ENCODE data around the gene KCNRG. TPM values are rescaled to one million over a fixed set of nuclear protein-coding genes. Genes with fewer than 3 reads are reported as not detected.

Gene KCNRG, protein sequence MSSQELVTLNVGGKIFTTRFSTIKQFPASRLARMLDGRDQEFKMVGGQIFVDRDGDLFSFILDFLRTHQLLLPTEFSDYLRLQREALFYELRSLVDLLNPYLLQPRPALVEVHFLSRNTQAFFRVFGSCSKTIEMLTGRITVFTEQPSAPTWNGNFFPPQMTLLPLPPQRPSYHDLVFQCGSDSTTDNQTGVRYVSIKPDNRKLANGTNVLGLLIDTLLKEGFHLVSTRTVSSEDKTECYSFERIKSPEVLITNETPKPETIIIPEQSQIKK
- total RNA-seq (1 to 10 TPM in 3 of 5 donors, not detected in 2; 1.2 to 5.0 (median 3.8) TPM), polyA plus RNA-seq (under 1 TPM in 2 of 3 donors, not detected in 1; 0.37 to 0.38 TPM)
- long read RNA-seq, donor 1 = 0 reads
- long read RNA-seq, donor 2 = 0 reads
- long read RNA-seq, donor 3 = 0 reads
- long read RNA-seq, donor 4 = 0 reads
- long read RNA-seq, donor 5 = 0 reads
- long read RNA-seq, donor 6 = 0 reads
- long read RNA-seq, donor 7 = 0 reads
- long read RNA-seq, donor 8 = 0 reads
- long read RNA-seq, donor 9 = 0 reads
- long read RNA-seq, donor 10 = 0 reads

DNA sequence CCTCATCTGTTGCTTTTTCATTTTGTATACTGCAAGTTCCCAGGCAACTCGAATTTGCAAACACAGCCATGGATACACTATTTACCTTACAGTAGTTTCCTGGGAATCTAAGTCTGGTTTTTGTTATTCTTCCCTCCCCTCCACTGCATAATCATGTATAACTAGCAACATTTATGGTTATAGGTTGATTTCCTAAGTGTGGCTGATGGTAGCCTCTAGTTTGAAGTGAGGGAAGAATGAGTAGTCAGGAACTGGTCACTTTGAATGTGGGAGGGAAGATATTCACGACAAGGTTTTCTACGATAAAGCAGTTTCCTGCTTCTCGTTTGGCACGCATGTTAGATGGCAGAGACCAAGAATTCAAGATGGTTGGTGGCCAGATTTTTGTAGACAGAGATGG lies at the start of gene KCNRG:
KCNRG (plus strand) TSS at position 187 of the 400 bp plus-strand sequence; CDS start at position 237, 50 bp downstream.
- Histone ChIP-seq H3K4me1 (peaks cover 0 to 27% (median 13%) of the 10 kb centered on the region in 4 donors), H3K27me3 (no peaks in the 10 kb centered on the region), H3K36me3 (peaks cover 25 to 59% (median 51%) of the 10 kb centered on the region in 4 donors), H3K4me3 (no peak within 1 kb of the TSS), H3K27ac (peak within 1 kb of the TSS in 3 of 5 donors; percentile 14 to 46 (median 30)), H3K9me3 (no peaks in the 10 kb centered on the region)
- TF ChIP-seq, protein P1, sequence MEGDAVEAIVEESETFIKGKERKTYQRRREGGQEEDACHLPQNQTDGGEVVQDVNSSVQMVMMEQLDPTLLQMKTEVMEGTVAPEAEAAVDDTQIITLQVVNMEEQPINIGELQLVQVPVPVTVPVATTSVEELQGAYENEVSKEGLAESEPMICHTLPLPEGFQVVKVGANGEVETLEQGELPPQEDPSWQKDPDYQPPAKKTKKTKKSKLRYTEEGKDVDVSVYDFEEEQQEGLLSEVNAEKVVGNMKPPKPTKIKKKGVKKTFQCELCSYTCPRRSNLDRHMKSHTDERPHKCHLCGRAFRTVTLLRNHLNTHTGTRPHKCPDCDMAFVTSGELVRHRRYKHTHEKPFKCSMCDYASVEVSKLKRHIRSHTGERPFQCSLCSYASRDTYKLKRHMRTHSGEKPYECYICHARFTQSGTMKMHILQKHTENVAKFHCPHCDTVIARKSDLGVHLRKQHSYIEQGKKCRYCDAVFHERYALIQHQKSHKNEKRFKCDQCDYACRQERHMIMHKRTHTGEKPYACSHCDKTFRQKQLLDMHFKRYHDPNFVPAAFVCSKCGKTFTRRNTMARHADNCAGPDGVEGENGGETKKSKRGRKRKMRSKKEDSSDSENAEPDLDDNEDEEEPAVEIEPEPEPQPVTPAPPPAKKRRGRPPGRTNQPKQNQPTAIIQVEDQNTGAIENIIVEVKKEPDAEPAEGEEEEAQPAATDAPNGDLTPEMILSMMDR (IDR thresholded peaks at IDR 0.05) = no peak
- TF ChIP-seq POLR2A (IDR thresholded peaks at IDR 0.05) = no peak
- TF ChIP-seq POLR2AphosphoS5 (IDR thresholded peaks at IDR 0.05) = no peak
- TF ChIP-seq EP300 (IDR thresholded peaks at IDR 0.05) = no peak
- DNase-seq = peak in 1 of 2 donors; percentile 43
- WGBS, 5 donors = 40 to 57% (median 51%) methylated on average over 5 of the region's 5 CpGs
- intact Hi-C loops (cut with DNase I; ENCODE audit: low total_unique reads) = no loop called here

DNA sequence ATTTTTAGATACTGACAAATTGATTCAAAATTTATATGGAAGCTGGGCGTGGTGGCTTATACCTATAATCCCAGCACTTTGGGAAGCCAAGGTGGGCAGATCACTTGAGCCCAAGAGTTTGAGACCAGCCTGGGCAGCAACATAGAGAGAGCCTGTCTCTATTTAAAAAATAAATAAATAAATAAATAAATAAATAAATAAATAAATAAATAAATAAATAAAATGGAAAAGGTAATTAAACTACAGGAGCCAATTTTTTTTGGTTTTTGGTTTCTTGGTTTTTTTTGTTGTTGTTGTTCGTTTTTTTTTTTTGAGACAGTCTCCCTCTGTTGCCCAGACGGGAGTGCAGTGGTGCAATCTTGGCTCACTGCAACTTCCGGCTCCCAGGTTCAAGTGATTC lies 47.8 kb upstream of the KCNRG start:
- Histone ChIP-seq H3K4me3 (no peak overlapping the region), H3K36me3 (no peaks in the 10 kb centered on the region), H3K27me3 (no peaks in the 10 kb centered on the region), H3K4me1 (peaks cover 0 to 5% (median 0%) of the 10 kb centered on the region in 4 donors), H3K27ac (no peak overlapping the region), H3K9me3 (peaks cover 0 to 34% (median 19%) of the 10 kb centered on the region in 4 donors)
- 95 to 99% (median 96%) methylated on average over 4 of the region's 4 CpGs for WGBS, 5 donors
- DNase-seq = no peak
- no peak for TF ChIP-seq POLR2AphosphoS5 (IDR thresholded peaks at IDR 0.05)
- TF ChIP-seq EP300 (IDR thresholded peaks at IDR 0.05) = no peak
- TF ChIP-seq, protein P1 (IDR thresholded peaks at IDR 0.05) = no peak
- no peak for TF ChIP-seq POLR2A (IDR thresholded peaks at IDR 0.05)
- intact Hi-C loops (cut with DNase I; ENCODE audit: low total_unique reads) = no loop called here

DNA sequence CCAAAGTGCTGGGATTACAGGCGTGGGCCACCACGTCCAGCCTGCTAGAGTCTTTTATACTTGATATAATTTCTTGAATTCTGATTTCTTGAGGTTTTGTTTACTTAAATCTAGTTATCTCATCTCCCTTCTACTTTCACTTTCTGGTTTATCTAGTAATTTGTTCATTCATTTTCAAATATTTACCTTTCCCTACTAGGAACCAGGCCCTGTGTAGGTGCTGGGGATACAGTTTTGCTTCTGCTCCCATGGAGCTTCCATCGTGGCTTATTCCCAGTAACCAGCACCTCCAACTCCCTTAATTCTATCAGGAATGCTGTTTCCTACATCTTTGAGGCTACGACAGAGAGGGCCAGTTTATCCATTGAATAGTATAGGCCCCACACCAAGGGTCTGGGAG lies 42.5 kb upstream of the KCNRG start:
- no peaks in the 10 kb centered on the region for H3K27me3 ChIP-seq
- WGBS, 5 donors = 30 to 52% (median 51%) methylated on average over 4 of the region's 4 CpGs
- TF ChIP-seq POLR2A (IDR thresholded peaks at IDR 0.05) (no peak), EP300 (IDR thresholded peaks at IDR 0.05) (no peak), POLR2AphosphoS5 (IDR thresholded peaks at IDR 0.05) (no peak)
- TF ChIP-seq, protein P1 (IDR thresholded peaks at IDR 0.05) = no peak
- peak; percentile 31 to 58 for DNase-seq
- intact Hi-C loops (cut with DNase I; ENCODE audit: low total_unique reads) = no loop called here
- no peaks in the 10 kb centered on the region for H3K36me3 ChIP-seq
- H3K4me1 ChIP-seq = peaks cover 5 to 18% (median 10%) of the 10 kb centered on the region in 4 donors
- H3K27ac ChIP-seq = peak overlapping the region; percentile 54 to 77 (median 72)
- H3K9me3 ChIP-seq = no peaks in the 10 kb centered on the region
- peak overlapping the region in 1 of 4 donors; percentile 11 for H3K4me3 ChIP-seq

DNA sequence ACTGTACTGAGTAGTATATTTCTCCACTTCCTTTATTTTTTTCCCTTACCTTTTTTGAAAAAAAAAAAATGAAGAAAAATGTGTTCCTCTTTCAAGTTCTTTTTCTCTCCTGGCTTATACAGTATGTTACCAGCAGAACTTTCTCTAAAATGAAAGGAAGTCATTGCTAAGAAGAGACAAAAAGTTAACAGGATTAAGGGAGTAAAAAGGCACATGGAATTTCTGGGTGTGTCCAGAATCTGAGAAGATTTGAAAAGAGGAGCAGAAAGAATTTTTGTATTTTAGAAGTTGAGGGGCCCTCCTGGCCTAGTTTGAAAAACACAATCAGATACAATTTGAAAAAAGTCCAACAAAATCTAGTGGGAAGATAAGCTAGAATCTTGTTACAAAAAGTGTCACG lies 39.4 kb upstream of the KCNRG start:
- 34 to 76% (median 50%) methylated on average over 1 of the region's 1 CpG for WGBS, 5 donors
- intact Hi-C loops (cut with DNase I; ENCODE audit: low total_unique reads) = no loop called here
- Histone ChIP-seq H3K27ac (peak overlapping the region in 3 of 5 donors; percentile 26 to 59 (median 27)), H3K4me1 (peaks cover 5 to 18% (median 10%) of the 10 kb centered on the region in 4 donors), H3K27me3 (no peaks in the 10 kb centered on the region), H3K4me3 (no peak overlapping the region), H3K36me3 (no peaks in the 10 kb centered on the region), H3K9me3 (no peaks in the 10 kb centered on the region)
- DNase-seq = no peak
- TF ChIP-seq, protein P1 (IDR thresholded peaks at IDR 0.05) = no peak
- TF ChIP-seq POLR2A (IDR thresholded peaks at IDR 0.05) = no peak
- TF ChIP-seq POLR2AphosphoS5 (IDR thresholded peaks at IDR 0.05) = no peak
- no peak for TF ChIP-seq EP300 (IDR thresholded peaks at IDR 0.05)

Data from stomach (tissue), 19 donors.